Measurements from ENCODE around the gene OR2V1.
"Not testable (repeated sequence)": the region's sequence is repeated elsewhere in the genome, so short reads cannot be mapped to it uniquely, and the experiment has no call there.

Gene OR2V1

DNA sequence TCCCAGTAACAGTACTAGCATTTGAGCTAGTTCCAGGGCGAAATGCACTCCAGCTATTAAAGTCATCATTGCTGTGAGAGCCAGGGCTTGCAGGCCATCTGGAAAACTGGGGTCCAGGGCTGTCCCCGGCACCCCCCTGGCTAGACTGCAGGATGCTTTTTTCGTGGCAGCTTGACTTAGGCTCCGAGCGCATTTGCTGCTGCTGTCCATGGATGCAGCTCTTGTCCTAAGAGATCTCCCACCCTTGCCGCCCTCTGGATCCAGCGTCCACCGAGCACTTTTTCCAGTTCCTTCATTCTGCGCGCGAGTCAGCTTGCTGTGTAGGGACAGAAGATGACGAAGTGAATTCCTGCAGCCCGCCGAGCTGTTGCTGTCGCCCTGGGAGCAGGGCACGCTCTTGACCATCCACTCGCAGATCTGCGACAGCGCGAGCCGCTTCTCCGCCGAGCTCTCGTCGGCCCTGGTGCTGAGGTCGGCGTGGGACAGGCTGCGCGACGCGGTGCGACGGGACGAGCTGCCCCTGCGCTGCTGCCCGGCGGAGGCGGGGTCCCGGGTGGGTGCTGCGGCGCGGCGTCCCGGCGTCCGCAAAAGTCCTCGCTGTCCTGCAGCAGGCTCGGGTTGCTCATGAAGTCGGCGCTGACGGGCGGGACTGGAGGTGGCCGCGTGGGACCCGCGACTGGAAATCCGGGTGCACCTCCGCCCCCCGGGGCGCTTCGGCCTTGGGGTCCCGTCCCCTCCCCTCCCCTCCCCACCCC lies 30.7 kb downstream of the OR2V1 start:
- no peak for DNase-seq (ENCODE audit: extremely low read depth, low read depth)
- no peak overlapping the region; the same call in 1 of the 2 replicates for H3K4me3 ChIP-seq (replicated peaks; ENCODE audit: low read depth, low read length)
- no peak for TF ChIP-seq CTCF (IDR thresholded peaks at IDR 0.05; ENCODE audit: low read depth, low read length, missing control alignments)

- no peak for DNase-seq (ENCODE audit: extremely low read depth, low read depth)
- H3K4me3 ChIP-seq (replicated peaks; ENCODE audit: low read depth, low read length), result no peak overlapping the region
- TF ChIP-seq CTCF (IDR thresholded peaks at IDR 0.05; ENCODE audit: low read depth, low read length, missing control alignments), result no peak
Measured at GRCh38 chr5:181099602-181100086, 31.3 kb downstream of the OR2V1 start.

DNA sequence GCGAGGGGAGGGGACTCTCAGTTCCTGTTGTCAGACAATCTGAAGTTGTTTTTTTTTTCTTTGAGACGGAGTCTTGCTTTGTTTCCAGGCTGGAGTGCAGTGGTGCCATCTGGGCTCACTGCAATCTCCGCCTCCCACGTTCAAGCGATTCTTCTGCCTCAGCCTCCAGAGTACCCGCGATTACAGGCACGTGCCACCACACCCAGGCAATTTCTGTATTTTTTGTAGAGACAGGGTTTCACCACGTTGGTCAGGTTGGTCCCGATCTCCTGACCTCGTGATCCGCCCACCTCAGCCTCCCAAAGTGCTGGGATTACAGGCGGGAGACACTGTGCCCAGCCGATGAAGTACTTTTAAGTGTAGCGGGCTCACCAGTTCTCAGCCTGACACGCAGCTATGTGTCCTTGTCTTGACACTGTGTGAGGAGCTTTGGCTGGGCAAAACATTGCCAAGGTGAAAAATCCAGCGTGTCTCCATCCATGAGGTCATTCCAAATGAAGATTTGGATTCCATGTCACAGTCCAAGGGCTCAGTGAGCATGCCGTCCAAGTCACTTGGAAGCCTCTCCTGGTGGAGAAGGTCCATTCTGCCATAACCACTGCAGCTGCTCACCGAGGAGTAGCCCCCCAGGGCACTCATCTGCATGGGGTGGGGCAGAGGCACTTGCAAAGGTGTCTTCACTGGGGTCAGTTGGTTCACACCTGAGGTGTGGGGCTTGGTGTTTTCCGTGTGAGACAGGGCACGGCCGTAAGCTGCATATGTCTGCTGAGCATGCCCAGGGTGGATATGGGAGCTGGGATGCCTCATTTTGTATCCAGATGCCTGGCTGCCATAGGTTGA lies 32.0 kb downstream of the OR2V1 start:
- no peak for TF ChIP-seq CTCF (IDR thresholded peaks at IDR 0.05; ENCODE audit: low read depth, low read length, missing control alignments)
- no peak for DNase-seq (ENCODE audit: extremely low read depth, low read depth)
- no peak overlapping the region for H3K4me3 ChIP-seq (replicated peaks; ENCODE audit: low read depth, low read length)

GRCh38 chr5:181097759-181098491 lies 33.0 kb downstream of the OR2V1 start:
- peak overlapping the region; percentile 25; the same call in 1 of the 2 replicates for H3K4me3 ChIP-seq (replicated peaks; ENCODE audit: low read depth, low read length)
- not testable (repeated sequence) for DNase-seq (ENCODE audit: extremely low read depth, low read depth)

DNA sequence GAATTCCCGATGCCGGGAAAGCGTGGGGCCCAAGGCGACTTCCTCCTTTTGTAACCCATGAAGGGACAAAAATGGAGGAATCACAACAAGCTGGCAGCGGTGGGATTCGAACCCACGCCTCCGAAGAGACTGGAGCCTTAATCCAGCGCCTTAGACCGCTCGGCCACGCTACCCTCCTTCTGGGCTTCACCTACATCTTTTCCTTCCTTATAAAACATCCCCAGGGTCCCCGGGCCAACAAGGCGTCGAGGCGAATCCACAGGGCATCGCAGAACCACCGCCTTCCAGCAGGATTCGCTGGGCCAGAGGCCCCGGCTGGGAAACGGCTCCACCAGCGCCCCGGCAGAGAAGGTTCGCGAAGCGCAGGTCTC lies 33.6 kb downstream of the OR2V1 start:
- not testable (repeated sequence) for H3K4me3 ChIP-seq (replicated peaks; ENCODE audit: low read depth, low read length); DNase-seq (ENCODE audit: extremely low read depth, low read depth)

DNA sequence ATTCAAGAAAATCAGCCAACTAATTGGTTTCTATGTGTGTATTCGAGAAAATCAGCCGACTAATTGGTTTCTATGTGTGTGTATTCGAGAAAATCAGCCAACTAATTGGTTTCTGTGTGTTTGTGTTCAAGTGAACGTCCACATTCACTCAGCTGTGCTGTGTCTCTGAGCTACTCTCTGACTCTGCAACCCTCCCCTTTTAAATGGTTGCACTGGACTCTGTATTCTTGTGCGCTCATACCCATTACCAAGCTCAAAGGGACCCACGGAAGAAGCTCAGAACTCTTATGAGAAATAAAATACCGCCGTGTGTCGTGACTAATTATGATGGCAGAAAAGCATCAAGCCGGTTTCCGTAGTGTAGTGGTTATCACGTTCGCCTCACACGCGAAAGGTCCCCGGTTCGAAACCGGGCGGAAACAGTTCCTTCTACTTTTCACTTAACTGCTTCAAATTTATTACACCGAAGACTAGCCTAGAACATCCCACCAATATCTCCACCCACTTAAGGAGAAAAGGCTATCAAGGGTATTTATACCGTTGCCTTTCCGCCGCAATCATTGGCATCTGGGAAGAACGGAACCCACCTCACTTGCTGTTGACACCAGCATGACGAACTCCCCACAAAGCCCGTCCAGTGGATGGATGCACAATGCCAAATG lies 34.1 kb downstream of the OR2V1 start:
- H3K4me3 ChIP-seq (replicated peaks; ENCODE audit: low read depth, low read length); DNase-seq (ENCODE audit: extremely low read depth, low read depth): not testable (repeated sequence)

DNA sequence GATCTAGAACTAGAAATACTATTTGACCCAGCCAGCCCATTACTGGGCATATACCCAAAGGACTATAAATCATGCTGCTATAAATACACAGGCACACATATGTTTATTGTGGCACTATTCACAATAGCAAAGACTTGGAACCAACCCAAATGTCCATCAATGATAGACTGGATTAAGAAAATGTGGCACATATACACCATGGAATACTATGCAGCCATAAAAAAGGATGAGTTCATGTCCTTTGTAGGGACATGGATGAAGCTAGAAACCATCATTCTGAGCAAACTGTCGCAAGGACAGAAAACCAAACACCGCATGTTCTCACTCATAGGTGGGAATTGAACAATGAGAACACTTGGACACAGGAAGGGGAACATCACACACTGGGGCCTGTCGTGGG lies 35.8 kb downstream of the OR2V1 start:
- DNase-seq (ENCODE audit: extremely low read depth, low read depth); H3K4me3 ChIP-seq (replicated peaks; ENCODE audit: low read depth, low read length): not testable (repeated sequence)

- no peak for TF ChIP-seq CTCF (IDR thresholded peaks at IDR 0.05; ENCODE audit: low read depth, low read length, missing control alignments)
Measured at GRCh38 chr5:181092428-181092827, 38.5 kb downstream of the OR2V1 start.

More at GRCh38 chr5:181092428-181092827, 38.5 kb downstream of the OR2V1 start:
- no peak for DNase-seq (ENCODE audit: extremely low read depth, low read depth)
- H3K4me3 ChIP-seq (replicated peaks; ENCODE audit: low read depth, low read length), result no peak overlapping the region

Measured in HFF-Myc (cell line).